Measurements from ENCODE around the gene RHEBL1.

Gene RHEBL1

DNA sequence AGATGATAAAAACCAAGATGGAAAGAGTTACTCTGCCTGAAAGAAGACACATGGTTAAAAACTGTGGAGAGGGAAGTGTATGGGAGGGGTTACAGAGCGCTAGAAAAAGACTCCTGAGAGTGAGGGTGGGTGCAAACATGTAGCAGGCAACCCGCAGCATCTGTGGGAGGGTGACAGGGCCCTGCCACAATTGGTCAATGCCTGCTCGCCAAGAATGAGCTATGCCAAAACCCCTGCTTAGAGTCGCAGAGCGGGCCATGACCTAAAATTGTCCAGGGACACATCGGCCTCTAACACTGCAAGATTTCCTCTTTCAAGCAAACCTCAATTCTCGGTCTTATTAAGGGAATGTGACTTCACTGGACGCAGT lies 51.9 kb downstream of the RHEBL1 start:
- in situ Hi-C loops (cut with MboI; ENCODE audit: low pct_unique_long_range_greater_than_20kb, low sequenced_read_pairs, unreplicated experiment): no loop called here
- no peak for DNase-seq (ENCODE audit: low spot score)
- TF ChIP-seq, protein P1, sequence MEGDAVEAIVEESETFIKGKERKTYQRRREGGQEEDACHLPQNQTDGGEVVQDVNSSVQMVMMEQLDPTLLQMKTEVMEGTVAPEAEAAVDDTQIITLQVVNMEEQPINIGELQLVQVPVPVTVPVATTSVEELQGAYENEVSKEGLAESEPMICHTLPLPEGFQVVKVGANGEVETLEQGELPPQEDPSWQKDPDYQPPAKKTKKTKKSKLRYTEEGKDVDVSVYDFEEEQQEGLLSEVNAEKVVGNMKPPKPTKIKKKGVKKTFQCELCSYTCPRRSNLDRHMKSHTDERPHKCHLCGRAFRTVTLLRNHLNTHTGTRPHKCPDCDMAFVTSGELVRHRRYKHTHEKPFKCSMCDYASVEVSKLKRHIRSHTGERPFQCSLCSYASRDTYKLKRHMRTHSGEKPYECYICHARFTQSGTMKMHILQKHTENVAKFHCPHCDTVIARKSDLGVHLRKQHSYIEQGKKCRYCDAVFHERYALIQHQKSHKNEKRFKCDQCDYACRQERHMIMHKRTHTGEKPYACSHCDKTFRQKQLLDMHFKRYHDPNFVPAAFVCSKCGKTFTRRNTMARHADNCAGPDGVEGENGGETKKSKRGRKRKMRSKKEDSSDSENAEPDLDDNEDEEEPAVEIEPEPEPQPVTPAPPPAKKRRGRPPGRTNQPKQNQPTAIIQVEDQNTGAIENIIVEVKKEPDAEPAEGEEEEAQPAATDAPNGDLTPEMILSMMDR (IDR thresholded peaks at IDR 0.05; ENCODE audit: extremely low read depth, insufficient read depth, missing control alignments): no peak

DNA sequence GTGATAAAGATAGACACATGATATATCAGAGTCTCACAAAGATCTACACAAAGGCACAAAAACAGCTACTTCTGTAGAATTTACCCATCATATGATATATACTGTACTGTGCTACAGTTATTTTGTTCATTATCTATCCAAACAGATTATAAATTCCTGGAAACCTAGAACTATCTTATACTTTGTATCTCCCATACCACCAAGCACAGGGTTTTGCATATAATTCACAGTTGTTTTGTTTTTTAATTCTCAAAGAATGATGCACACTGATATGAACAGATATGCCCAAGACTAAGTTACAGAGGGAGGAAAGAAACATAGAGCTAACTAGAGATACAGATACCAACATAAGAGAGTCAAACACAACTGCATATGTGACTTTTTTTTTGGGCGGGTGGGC lies 54.6 kb downstream of the RHEBL1 start:
- DNase-seq (ENCODE audit: low spot score): no peak
- in situ Hi-C loops (cut with MboI; ENCODE audit: low pct_unique_long_range_greater_than_20kb, low sequenced_read_pairs, unreplicated experiment): no loop called here
- TF ChIP-seq, protein P1 (IDR thresholded peaks at IDR 0.05; ENCODE audit: extremely low read depth, insufficient read depth, missing control alignments): no peak
